ENCODE measurements around the gene EFS.

DNA sequence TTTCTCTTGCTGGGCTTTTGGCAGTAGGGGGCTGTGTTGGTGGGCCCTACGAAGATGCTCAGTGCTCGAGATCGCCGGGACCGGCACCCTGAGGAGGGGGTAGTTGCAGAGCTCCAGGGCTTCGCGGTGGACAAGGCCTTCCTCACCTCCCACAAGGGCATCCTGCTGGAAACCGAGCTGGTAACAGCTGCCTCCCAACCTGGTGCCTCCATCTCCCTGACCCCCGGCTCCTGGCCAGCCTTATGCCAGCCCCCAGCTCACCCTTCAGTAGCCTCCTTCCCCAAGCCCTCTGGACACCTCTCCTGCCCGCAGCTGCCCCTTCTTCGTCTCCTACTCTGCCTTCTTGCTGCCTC is 12.2 kb upstream of the EFS start:
- TF ChIP-seq POLR2AphosphoS5 (IDR thresholded peaks at IDR 0.05; ENCODE audit: low read depth, low read length) (no peak), POLR2A (IDR thresholded peaks at IDR 0.05; ENCODE audit: low read depth, low read length) (no peak), SPI1 (IDR thresholded peaks at IDR 0.05; ENCODE audit: low read depth, low read length) (no peak)
